ENCODE results near the gene TSPAN32. TPM values are rescaled to one million over a fixed set of nuclear protein-coding genes. Genes with fewer than 3 reads are reported as not detected.
"Not testable (repeated sequence)": the region's sequence is repeated elsewhere in the genome, so short reads cannot be mapped to it uniquely, and the experiment has no call there.

TSPAN32 gene
- total RNA-seq, 1 donor from 2014 or later = not detected

- DNase-seq = no peak
Measured at GRCh38 chr11:2343502-2343901, 41.7 kb downstream of the TSPAN32 start.

GRCh38 chr11:2345050-2345449, 43.2 kb downstream of the TSPAN32 start:
- no peak for DNase-seq

GRCh38 chr11:2346014-2346413, 44.2 kb downstream of the TSPAN32 start:
- DNase-seq = no peak

- DNase-seq = no peak
Measured at GRCh38 chr11:2346586-2347307, 44.9 kb downstream of the TSPAN32 start.

- DNase-seq = no peak
Measured at GRCh38 chr11:2347308-2347830, 45.6 kb downstream of the TSPAN32 start.

GRCh38 chr11:2348986-2349385, 47.2 kb downstream of the TSPAN32 start:
- no peak for DNase-seq

- no peak for DNase-seq
Measured at GRCh38 chr11:2351701-2352100, 49.9 kb downstream of the TSPAN32 start.

GRCh38 chr11:2352420-2352819, 50.6 kb downstream of the TSPAN32 start:
- DNase-seq = no peak

GRCh38 chr11:2355000-2355644, 53.3 kb downstream of the TSPAN32 start:
- no peak for DNase-seq

- no peak for DNase-seq
Measured at GRCh38 chr11:2357246-2357645, 55.4 kb downstream of the TSPAN32 start.

- DNase-seq = not testable (repeated sequence)
Measured at GRCh38 chr11:2357651-2358050, 55.8 kb downstream of the TSPAN32 start.

GRCh38 chr11:2358754-2359442, 57.1 kb downstream of the TSPAN32 start:
- no peak for DNase-seq

GRCh38 chr11:2359557-2359956, 57.7 kb downstream of the TSPAN32 start:
- no peak for DNase-seq

GRCh38 chr11:2360081-2360642, 58.3 kb downstream of the TSPAN32 start:
- no peak for DNase-seq

- DNase-seq = no peak
Measured at GRCh38 chr11:2361565-2361964, 59.8 kb downstream of the TSPAN32 start.

- no peak for DNase-seq
Measured at GRCh38 chr11:2362414-2362813, 60.6 kb downstream of the TSPAN32 start.

- DNase-seq = no peak
Measured at GRCh38 chr11:2363130-2363529, 61.3 kb downstream of the TSPAN32 start.

- no peak for DNase-seq
Measured at GRCh38 chr11:2363577-2364370, 62.0 kb downstream of the TSPAN32 start.

- DNase-seq = not testable (repeated sequence)
Measured at GRCh38 chr11:2364386-2364785, 62.6 kb downstream of the TSPAN32 start.

- no peak for DNase-seq
Measured at GRCh38 chr11:2365571-2366210, 63.9 kb downstream of the TSPAN32 start.

- no peak for DNase-seq
Measured at GRCh38 chr11:2366276-2366675, 64.5 kb downstream of the TSPAN32 start.

GRCh38 chr11:2366733-2367132, 64.9 kb downstream of the TSPAN32 start:
- no peak for DNase-seq

Measured in dermis blood vessel endothelial cell (primary cell).